SU-DHL-6 (cell line): ENCODE measurements around the gene SERPINA12.

Experiments
- EZH2phosphoT487 ChIP-seq: fragments of 200-600 bp; sonication (generic), shearing (Covaris generic); conservative IDR thresholded peaks from 2 replicates; pipeline ENCODE4 v1.6.1; 2018; ENCODE audit warnings: mild to moderate bottlenecking, antibody characterized with exemption, low read length, moderate library complexity, mixed read lengths
- TF ChIP-seq, protein P1 (sequence below): fragments of 200-600 bp; sonication (generic); IDR thresholded peaks from one replicate; pipeline ENCODE4 v1.5.1; 2017; ENCODE audit warnings: antibody characterized with exemption, mild to moderate bottlenecking, low read length, moderate library complexity; ENCODE audit not compliant: insufficient read depth, poor library complexity, severe bottlenecking

DNA sequence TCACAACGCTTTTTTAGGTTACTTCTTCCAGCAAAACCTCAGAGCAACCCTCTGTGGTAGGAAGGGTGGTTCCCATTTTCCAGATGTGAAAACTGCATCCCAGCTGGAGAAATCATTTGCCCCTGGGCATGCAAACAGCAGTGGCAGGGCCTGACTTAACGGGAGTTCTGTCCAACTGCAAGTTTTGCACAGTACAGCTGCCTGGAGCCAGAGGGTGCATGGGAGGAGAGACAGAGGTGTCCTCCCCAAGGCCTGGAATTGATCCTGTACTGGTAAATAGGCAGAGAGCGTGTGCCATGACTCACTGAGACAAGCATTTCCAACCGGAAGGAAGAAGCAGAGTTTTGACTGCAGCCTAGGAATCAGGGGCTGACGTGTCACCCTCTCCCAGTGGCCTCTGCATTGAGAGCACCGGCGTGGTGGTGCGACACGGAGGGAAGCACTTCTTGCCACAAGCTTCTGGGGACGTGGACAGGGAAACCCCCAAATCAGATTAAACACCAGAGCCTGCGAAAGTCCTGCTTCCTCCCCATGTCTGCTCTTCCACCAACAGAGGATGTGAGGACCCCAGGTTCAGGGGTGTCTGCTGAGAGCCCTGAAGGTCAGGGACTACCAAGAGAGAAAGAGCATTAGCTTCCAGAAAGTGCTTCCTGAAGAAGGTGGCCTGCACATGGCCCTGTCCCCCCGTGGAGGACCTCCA is 33.0 kb upstream of the SERPINA12 start:
- TF ChIP-seq, protein P1, sequence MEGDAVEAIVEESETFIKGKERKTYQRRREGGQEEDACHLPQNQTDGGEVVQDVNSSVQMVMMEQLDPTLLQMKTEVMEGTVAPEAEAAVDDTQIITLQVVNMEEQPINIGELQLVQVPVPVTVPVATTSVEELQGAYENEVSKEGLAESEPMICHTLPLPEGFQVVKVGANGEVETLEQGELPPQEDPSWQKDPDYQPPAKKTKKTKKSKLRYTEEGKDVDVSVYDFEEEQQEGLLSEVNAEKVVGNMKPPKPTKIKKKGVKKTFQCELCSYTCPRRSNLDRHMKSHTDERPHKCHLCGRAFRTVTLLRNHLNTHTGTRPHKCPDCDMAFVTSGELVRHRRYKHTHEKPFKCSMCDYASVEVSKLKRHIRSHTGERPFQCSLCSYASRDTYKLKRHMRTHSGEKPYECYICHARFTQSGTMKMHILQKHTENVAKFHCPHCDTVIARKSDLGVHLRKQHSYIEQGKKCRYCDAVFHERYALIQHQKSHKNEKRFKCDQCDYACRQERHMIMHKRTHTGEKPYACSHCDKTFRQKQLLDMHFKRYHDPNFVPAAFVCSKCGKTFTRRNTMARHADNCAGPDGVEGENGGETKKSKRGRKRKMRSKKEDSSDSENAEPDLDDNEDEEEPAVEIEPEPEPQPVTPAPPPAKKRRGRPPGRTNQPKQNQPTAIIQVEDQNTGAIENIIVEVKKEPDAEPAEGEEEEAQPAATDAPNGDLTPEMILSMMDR, result no peak
- TF ChIP-seq EZH2phosphoT487, result no peak
